Small intestine (tissue), 7 donors: ENCODE results near the gene MSH5. TPM values are rescaled to one million over a fixed set of nuclear protein-coding genes. Genes with fewer than 3 reads are reported as not detected.

ENCODE experiments used
- DNase-seq, 2 donors: peaks; one replicate each; pipeline versions ENCODE4 v3.0.0 to v3.0.0-alpha.2; 2013
- FAIRE-seq: peaks from 2 replicates; lab custom pipeline; 2012; peaks lifted over from hg19 to GRCh38; lab: Jason Lieb, UNC
- H3K27ac ChIP-seq, 3 donors: one replicate each; pipeline ENCODE4 v1.5.1; 2013; ENCODE audit warnings: low read length in 2 of 3, mild to moderate bottlenecking in 2 of 3, control low read depth in 1 of 3, inconsistent platforms in 1 of 3, low read depth in 1 of 3, moderate library complexity in 1 of 3
- H3K27me3 ChIP-seq, 3 donors: one replicate each; pipeline ENCODE4 v1.6.1; 2013; ENCODE audit warnings: low read length in 3 of 3, inconsistent platforms in 1 of 3; ENCODE audit not compliant: control insufficient read depth in 3 of 3, insufficient read depth in 3 of 3
- H3K36me3 ChIP-seq, 3 donors: one replicate each; pipeline ENCODE4 v1.6.1; 2013; ENCODE audit warnings: low read length in 3 of 3, inconsistent platforms in 1 of 3, low read depth in 1 of 3, mild to moderate bottlenecking in 1 of 3, moderate library complexity in 1 of 3; ENCODE audit not compliant: control insufficient read depth in 3 of 3, insufficient read depth in 2 of 3
- H3K4me1 ChIP-seq, 3 donors: one replicate each; pipeline ENCODE4 v1.6.1; 2013; ENCODE audit warnings: low read length in 2 of 3, inconsistent platforms in 1 of 3, low read depth in 1 of 3, mild to moderate bottlenecking in 1 of 3, moderate library complexity in 1 of 3; ENCODE audit not compliant: control insufficient read depth in 3 of 3, insufficient read depth in 2 of 3
- H3K4me3 ChIP-seq, 3 donors: one replicate each; pipeline ENCODE4 v1.5.1; 2013; ENCODE audit warnings: low read length in 3 of 3, control low read depth in 1 of 3, inconsistent platforms in 1 of 3, low read depth in 1 of 3, mild to moderate bottlenecking in 1 of 3, moderate library complexity in 1 of 3
- H3K9me3 ChIP-seq, 2 donors: one replicate each; pipeline ENCODE4 v1.6.1; 2013; ENCODE audit warnings: low read depth in 1 of 2, low read length in 1 of 2; ENCODE audit not compliant: control insufficient read depth in 2 of 2, insufficient read depth in 1 of 2
- WGBS, 3 donors: extraction: QIAGEN DNeasy Blood & Tissue Kit; methylation state at CpG; one replicate each; pipeline ENCODE4 v1.1.7; 2013; 5-methylcytosine and 5-hydroxymethylcytosine counted together
- polyA plus RNA-seq, 4 donors: library from polyadenylated mRNA; stranded (reverse) in 3 of 4; unstranded in 1 of 4; fragments of 200-250 nt in 3 of 4; fragments of 120-200 nt in 1 of 4; gene quantifications; one replicate each; pipeline versions ENCODE4 v1.2.1 to v1.2.3, GENCODE V29; 2013
- donor health status: healthy with polysubstance abuse.
- donor health status: control.
- donor health status: control.
- donor health status: Bipolar disorder and iron deficiency.
- donor health status: healthy.

The MSH5 gene
- polyA plus RNA-seq, 4 donors = 1.6 to 53.1 (median 9.2) TPM

DNA sequence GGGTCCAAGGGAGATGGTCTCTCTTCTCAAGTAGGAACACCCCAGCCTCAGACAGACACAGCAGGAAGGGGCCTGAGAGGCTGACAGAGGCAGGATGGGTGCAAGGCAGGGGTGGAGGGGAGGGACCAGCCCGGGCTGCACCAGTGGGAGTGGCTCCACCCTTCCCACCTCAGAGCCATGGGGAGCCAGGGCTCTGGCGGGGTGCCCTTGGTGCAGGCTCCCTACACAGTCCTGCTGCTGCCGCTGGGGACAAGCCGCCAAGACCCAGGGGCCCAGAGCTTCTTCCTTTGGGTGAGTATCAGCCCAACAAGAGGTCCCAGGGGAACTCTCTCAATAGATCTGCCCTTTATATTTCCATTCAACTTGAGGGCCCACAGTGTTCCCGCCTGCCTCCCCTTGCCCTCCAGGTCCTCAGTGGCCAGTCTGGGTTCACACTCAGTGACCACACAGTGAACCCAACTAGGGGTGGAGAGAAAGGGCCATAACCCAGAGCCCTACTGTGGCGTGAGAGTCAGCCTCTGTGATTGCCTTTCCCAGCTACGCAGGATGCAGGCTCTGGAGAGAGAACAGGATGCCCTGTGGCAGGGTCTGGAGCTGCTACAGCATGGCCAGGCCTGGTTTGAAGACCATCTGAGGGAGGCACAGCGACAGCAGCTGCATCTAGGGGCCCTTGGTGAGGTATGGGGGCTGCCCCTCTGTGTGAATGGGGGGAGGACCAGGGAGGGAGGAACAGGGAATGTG is 23.2 kb downstream of the MSH5 start:
- FAIRE-seq = no peak
- Histone ChIP-seq H3K36me3 (peaks cover 0 to 52% (median 0%) of the 10 kb centered on the region in 3 donors), H3K9me3 (no peaks in the 10 kb centered on the region)

GRCh38 chr6:31763619-31763940 is 23.8 kb downstream of the MSH5 start:
- Histone ChIP-seq H3K36me3 (peaks cover 0 to 48% (median 0%) of the 10 kb centered on the region in 3 donors), H3K4me3 (no peak overlapping the region), H3K27ac (no peak overlapping the region), H3K4me1 (peaks cover 0 to 47% (median 13%) of the 10 kb centered on the region in 3 donors), H3K27me3 (no peaks in the 10 kb centered on the region), H3K9me3 (no peaks in the 10 kb centered on the region)
- 21 to 31% (median 29%) methylated on average over 1 of the region's 1 CpG for WGBS, 3 donors
- FAIRE-seq (no peak), DNase-seq (peak; percentile 34 to 43)

More for the DNA sequence above, 23.2 kb downstream of the MSH5 start:
- H3K4me1 ChIP-seq = peaks cover 0 to 47% (median 13%) of the 10 kb centered on the region in 3 donors
- 70 to 80% (median 78%) methylated on average over 7 to 8 of the region's 8 CpGs for WGBS, 3 donors
- no peaks in the 10 kb centered on the region for H3K27me3 ChIP-seq
- no peak overlapping the region for H3K4me3 ChIP-seq
- H3K27ac ChIP-seq = no peak overlapping the region
- no peak for DNase-seq

- Histone ChIP-seq H3K27ac (no peak overlapping the region), H3K36me3 (peaks cover 0 to 48% (median 0%) of the 10 kb centered on the region in 3 donors), H3K27me3 (no peaks in the 10 kb centered on the region), H3K4me3 (no peak overlapping the region), H3K9me3 (no peaks in the 10 kb centered on the region), H3K4me1 (peaks cover 0 to 47% (median 13%) of the 10 kb centered on the region in 3 donors)
- DNase-seq = peak in 1 of 2 donors; percentile 49
- WGBS, 3 donors = 71 to 76% (median 74%) methylated on average over 4 of the region's 4 CpGs
- FAIRE-seq = no peak
These were observed 24.4 kb downstream of the MSH5 start for GRCh38 chr6:31764198-31764597.

DNA sequence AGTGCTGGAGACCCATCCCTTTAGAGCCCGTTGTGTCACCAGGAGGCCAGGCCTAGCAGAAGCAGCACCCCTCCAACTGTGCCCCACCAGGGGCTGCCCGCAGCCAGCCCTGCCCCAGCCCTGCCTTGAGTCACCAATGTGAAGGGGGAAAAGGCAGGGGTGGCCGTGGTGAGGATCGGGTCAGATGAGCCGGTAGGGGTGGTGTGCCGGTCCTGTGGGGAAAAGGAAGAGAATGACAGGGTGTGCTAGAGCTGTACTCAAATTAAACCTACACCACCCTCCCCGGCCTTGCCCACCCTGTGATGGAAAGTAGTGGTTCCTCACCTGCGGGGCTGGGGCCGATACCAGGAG is 25.7 kb downstream of the MSH5 start:
- no peak for DNase-seq
- WGBS, 3 donors = 49 to 81% (median 57%) methylated on average over 9 of the region's 9 CpGs
- Histone ChIP-seq H3K27ac (no peak overlapping the region), H3K27me3 (no peaks in the 10 kb centered on the region), H3K36me3 (peaks cover 0 to 35% (median 0%) of the 10 kb centered on the region in 3 donors), H3K9me3 (no peaks in the 10 kb centered on the region), H3K4me3 (peak overlapping the region in 2 of 3 donors; percentile 33 to 36), H3K4me1 (peaks cover 0 to 45% (median 7%) of the 10 kb centered on the region in 3 donors)
- no peak for FAIRE-seq

DNA sequence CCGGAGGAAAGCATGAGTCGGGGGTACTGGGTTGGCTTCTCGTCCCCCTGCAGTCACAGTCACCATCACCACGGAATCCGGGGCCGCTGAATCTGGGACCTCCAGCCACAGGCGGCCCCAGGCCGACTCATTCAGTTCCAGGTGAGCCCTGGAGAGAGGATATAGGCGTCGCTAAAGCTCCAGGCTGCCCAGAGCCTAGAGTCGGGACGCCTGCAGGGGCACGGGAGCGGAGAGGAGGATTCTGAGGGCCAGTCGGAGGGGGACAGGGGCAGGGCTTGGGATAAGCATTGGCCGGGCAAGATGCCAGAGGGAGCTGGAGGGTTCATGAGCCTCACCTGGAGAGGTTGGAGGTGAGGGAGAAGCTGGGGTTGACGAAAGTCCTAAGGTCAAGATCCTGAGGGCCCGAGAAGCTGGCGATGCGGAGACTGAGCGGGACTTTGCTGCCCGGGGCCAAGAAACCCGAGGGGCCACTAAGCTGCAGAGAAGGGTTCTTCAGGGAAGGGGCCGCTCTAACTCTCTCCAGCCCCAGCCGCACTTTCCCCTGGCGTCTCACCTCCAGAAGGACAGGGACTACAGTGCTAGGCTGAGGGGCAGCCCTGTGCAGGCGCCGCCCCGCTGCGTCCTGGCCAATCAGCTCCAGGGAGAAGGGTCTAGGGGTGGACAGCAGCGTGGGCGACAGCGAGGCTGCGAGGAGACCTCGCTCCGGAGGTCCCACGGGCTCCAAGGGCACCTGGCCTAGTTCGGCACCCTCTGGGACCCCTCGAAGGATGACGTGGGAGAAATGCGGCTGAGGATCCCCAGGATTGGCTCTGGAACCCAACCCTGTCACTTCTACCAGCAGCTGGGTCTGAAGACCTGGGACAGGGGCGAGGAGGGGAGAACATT is 26.3 kb downstream of the MSH5 start:
- peak; percentile 70 to 88 for DNase-seq
- WGBS, 3 donors = 20 to 39% (median 39%) methylated on average over 39 to 42 of the region's 42 CpGs
- peak overlapping the region in 2 of 3 donors; percentile 12 to 15 for H3K27ac ChIP-seq
- H3K4me3 ChIP-seq = peak overlapping the region in 2 of 3 donors; percentile 33 to 36
- no peaks in the 10 kb centered on the region for H3K9me3 ChIP-seq
- peaks cover 0 to 41% (median 6%) of the 10 kb centered on the region in 3 donors for H3K4me1 ChIP-seq
- H3K36me3 ChIP-seq = peaks cover 0 to 30% (median 0%) of the 10 kb centered on the region in 3 donors
- no peaks in the 10 kb centered on the region for H3K27me3 ChIP-seq
- no peak for FAIRE-seq

GRCh38 chr6:31767096-31767645 is 27.4 kb downstream of the MSH5 start:
- Histone ChIP-seq H3K36me3 (peaks cover 0 to 22% (median 0%) of the 10 kb centered on the region in 3 donors), H3K4me3 (no peak overlapping the region), H3K27me3 (no peaks in the 10 kb centered on the region), H3K9me3 (no peaks in the 10 kb centered on the region), H3K4me1 (peaks cover 0 to 35% (median 0%) of the 10 kb centered on the region in 3 donors), H3K27ac (no peak overlapping the region)
- DNase-seq (peak; percentile 30 to 46), FAIRE-seq (no peak)
- WGBS, 3 donors = 78 to 84% (median 79%) methylated on average over 6 of the region's 6 CpGs

DNA sequence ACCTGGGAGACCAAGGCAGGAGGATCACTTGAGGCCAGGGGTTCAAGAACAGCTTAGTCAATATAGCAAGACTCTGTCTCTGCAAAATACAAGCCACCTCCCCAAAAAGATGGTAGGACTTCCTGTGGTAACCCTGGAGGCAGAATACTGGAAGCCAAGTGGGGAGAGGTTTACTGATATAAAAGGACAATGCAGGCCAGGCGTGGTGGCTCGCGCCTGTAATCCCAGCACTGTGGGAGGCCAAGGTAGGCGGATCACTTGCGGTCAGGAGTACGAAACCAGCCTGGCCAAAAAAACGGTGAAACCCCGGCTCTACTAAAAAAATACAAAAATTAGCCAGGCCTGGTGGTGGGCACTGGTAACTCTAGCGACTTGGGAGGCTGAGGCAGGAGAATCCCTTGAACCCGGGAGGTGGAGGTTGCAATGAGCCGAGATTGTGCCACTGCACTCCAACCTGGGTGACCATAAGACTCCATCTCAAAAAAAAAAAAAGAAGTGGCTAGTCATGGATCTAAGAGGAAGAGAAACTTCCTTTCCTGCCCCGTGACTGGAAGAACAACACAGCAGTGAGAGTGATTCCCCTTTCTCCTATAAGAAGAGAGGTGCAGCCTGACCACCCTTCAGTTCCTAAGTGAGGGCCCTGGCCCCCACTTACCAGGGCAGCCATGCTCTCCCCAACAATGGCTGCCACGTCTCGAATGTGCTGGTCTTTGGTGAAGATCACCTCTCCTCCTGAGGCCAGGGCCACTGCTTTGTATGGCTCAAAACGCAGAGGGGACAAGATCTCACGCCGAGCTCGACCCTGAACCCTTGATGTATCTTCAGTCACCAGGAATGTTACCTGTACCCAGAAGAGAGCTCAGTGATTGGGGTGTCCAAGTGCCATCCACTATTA is 28.8 kb downstream of the MSH5 start:
- 92 to 93% (median 92%) methylated on average over 18 of the region's 18 CpGs for WGBS, 3 donors
- Histone ChIP-seq H3K9me3 (no peaks in the 10 kb centered on the region), H3K4me3 (no peak overlapping the region), H3K36me3 (peaks cover 0 to 12% (median 0%) of the 10 kb centered on the region in 3 donors), H3K4me1 (peaks cover 0 to 27% (median 0%) of the 10 kb centered on the region in 3 donors), H3K27me3 (no peaks in the 10 kb centered on the region), H3K27ac (no peak overlapping the region)
- FAIRE-seq (no peak), DNase-seq (no peak)
